NCI-H748 treated with DMSO at 0.1 percent for 48 hours (cell line): ENCODE results near the gene HTD2.
"Not testable (repeated sequence)": the region's sequence is repeated elsewhere in the genome, so short reads cannot be mapped to it uniquely, and the experiment has no call there.

Source experiments
- DNase-seq: peaks from one replicate; lab custom pipeline; 2025; lab: John Stamatoyannopoulos, UW

Gene HTD2

GRCh38 chr3:58305882-58306711 lies at the start of gene HTD2, which contains the start of gene RPP14:
Gene HTD2 (plus strand): TSS chr3:58306520. CDS start chr3:58317614, 11,094 bp downstream.
Gene RPP14 (plus strand): TSS chr3:58306245. CDS start chr3:58310330, 4,085 bp downstream.
- peak; percentile 77 for DNase-seq

- DNase-seq: no peak
Measured at GRCh38 chr3:58258392-58259055, 47.8 kb upstream of the HTD2 start.

GRCh38 chr3:58260261-58260731 lies 46.0 kb upstream of the HTD2 start:
- no peak for DNase-seq

GRCh38 chr3:58260733-58261132 lies 45.6 kb upstream of the HTD2 start:
- no peak for DNase-seq

GRCh38 chr3:58261954-58262666 lies 44.2 kb upstream of the HTD2 start:
- no peak for DNase-seq

- DNase-seq: no peak
Measured at GRCh38 chr3:58266577-58266976, 39.7 kb upstream of the HTD2 start.

GRCh38 chr3:58267543-58267942 lies 38.8 kb upstream of the HTD2 start:
- not testable (repeated sequence) for DNase-seq

GRCh38 chr3:58269356-58269755 lies 37.0 kb upstream of the HTD2 start:
- no peak for DNase-seq

- DNase-seq: no peak
Measured at GRCh38 chr3:58270485-58270884, 35.8 kb upstream of the HTD2 start.

GRCh38 chr3:58271901-58272501 lies 34.3 kb upstream of the HTD2 start:
- no peak for DNase-seq

GRCh38 chr3:58272891-58273290 lies 33.4 kb upstream of the HTD2 start:
- no peak for DNase-seq

- DNase-seq: not testable (repeated sequence)
Measured at GRCh38 chr3:58273362-58273761, 33.0 kb upstream of the HTD2 start.

- DNase-seq: no peak
Measured at GRCh38 chr3:58274027-58274614, 32.2 kb upstream of the HTD2 start.

- DNase-seq: no peak
Measured at GRCh38 chr3:58281069-58281468, 25.3 kb upstream of the HTD2 start.

GRCh38 chr3:58285334-58285733 lies 21.0 kb upstream of the HTD2 start:
- no peak for DNase-seq

GRCh38 chr3:58287354-58287753 lies 19.0 kb upstream of the HTD2 start:
- DNase-seq: no peak

- DNase-seq: no peak
Measured at GRCh38 chr3:58288011-58288728, 18.1 kb upstream of the HTD2 start.

- not testable (repeated sequence) for DNase-seq
Measured at GRCh38 chr3:58288964-58289613, 17.2 kb upstream of the HTD2 start.

GRCh38 chr3:58290446-58290845 lies 15.9 kb upstream of the HTD2 start:
- DNase-seq: not testable (repeated sequence)

- no peak for DNase-seq
Measured at GRCh38 chr3:58291671-58292338, 14.5 kb upstream of the HTD2 start.
